ENCODE data around the gene DGKD. TPM values are rescaled to one million over a fixed set of nuclear protein-coding genes. Genes with fewer than 3 reads are reported as not detected.

DGKD gene
- total and polyA plus RNA-seq, 9 of the 15 experiments (the other 6 are each of a cell fraction or from before 2014, with no cell fraction given), result 0.52 to 29.5 (median 10.6) TPM

- TF ChIP-seq ZNF592 (IDR thresholded peaks at IDR 0.05), result no peak
These were observed 86.0 kb downstream of the DGKD start (continued) for GRCh38 chr2:233440314-233440713.

GRCh38 chr2:233440714-233441113 lies 86.4 kb downstream of the DGKD start:
- H3K27me3 ChIP-seq (ENCODE audit: control insufficient read depth in 2 of 2, insufficient read depth in 2 of 2, low read length in 2 of 2), result no peaks in the 10 kb centered on the region

More at GRCh38 chr2:233440714-233441113, 86.4 kb downstream of the DGKD start:
- DNase-seq (ENCODE audit: extremely low read depth in 1 of 4, low spot score in 3 of 4) (no peak), FAIRE-seq (no peak), ATAC-seq (no peak)
- no peaks in the 10 kb centered on the region for H4K20me1 ChIP-seq (replicated peaks; ENCODE audit: control insufficient read depth, insufficient read depth, low read length)
- no peaks in the 10 kb centered on the region for H3K9me3 ChIP-seq (replicated peaks; ENCODE audit: control insufficient read depth, insufficient read depth, low read depth, low read length)
- POLR2A ChIA-PET, result interaction anchor here (0.6 kb wide), 1 partner anchor 254 kb away, joined by 3 read pairs; no protein-coding TSS in a partner anchor
- no peaks in the 10 kb centered on the region for H3K9me1 ChIP-seq (ENCODE audit: control insufficient read depth, insufficient read depth, low read length)
- intact Hi-C loops (cut with micrococcal nuclease) (loop anchor here (10.0 kb wide), 1 partner anchor 176 kb away; no protein-coding TSS in a partner anchor), in situ Hi-C loops (cut with MboI) (no loop called here)
- H3K4me3 ChIP-seq, result no peak overlapping the region
- H3K27ac ChIP-seq (ENCODE audit: extremely low read depth, low read depth, low read length), result no peak overlapping the region
- no peak overlapping the region for H2AFZ ChIP-seq (ENCODE audit: low read depth, low read length)
- TF ChIP-seq RBM14 (IDR thresholded peaks at IDR 0.05; ENCODE audit: borderline replicate concordance, insufficient read depth, low read depth, low read length) (no peak), TBP (optimal IDR thresholded peaks at IDR 0.05; ENCODE audit: low read depth, low read length) (no peak)
- H3K9ac ChIP-seq (ENCODE audit: insufficient read depth in 1 of 2, low read depth in 2 of 2, low read length in 2 of 2), result peak overlapping the region in 1 of 2 experiments; percentile 58; a peak in 1 of 4 replicates
- BruUV-seq (replicated peaks), result no TSS peak
- H3K4me2 ChIP-seq (ENCODE audit: insufficient read depth, low read length), result no peak overlapping the region
- no peaks in the 10 kb centered on the region; a peak in 2 of 5 replicates for H3K4me1 ChIP-seq (replicated peaks in 1 of 2; ENCODE audit: control insufficient read depth in 2 of 2, insufficient read depth in 2 of 2, low read length in 2 of 2)
- no peaks in the 10 kb centered on the region for H3K79me2 ChIP-seq (ENCODE audit: control insufficient read depth, insufficient read depth, low read length)
- H3K36me3 ChIP-seq (ENCODE audit: control insufficient read depth, insufficient read depth, low read length), result peaks cover 36% of the 10 kb centered on the region; the same call in 2 of the 3 replicates
- CTCF ChIA-PET (ENCODE audit: low intra/inter-chr PET ratio), result no interaction called here
- WGBS (ENCODE audit: insufficient coverage, low coverage, missing lambda C conversion rate), result 79% methylated on average over 4 of the region's 9 CpGs
